Islet of Langerhans (tissue), 1 donor: Measurements from ENCODE around the gene PLXNA4.

ENCODE experiments used
- FAIRE-seq: peaks from one replicate; lab custom pipeline; 2011; peaks lifted over from hg19 to GRCh38; lab: Jason Lieb, UNC

The PLXNA4 gene

GRCh38 chr7:132560825-132561529 lies 15.3 kb downstream of the PLXNA4 start:
- no peak for FAIRE-seq

GRCh38 chr7:132560105-132560504 lies 16.2 kb downstream of the PLXNA4 start:
- no peak for FAIRE-seq

GRCh38 chr7:132558815-132559214 lies 17.5 kb downstream of the PLXNA4 start:
- no peak for FAIRE-seq

GRCh38 chr7:132557489-132558044 lies 18.7 kb downstream of the PLXNA4 start:
- FAIRE-seq: no peak

GRCh38 chr7:132554446-132554845 lies 21.8 kb downstream of the PLXNA4 start:
- FAIRE-seq: no peak

GRCh38 chr7:132553031-132553430 lies 23.2 kb downstream of the PLXNA4 start:
- no peak for FAIRE-seq

- FAIRE-seq: no peak
Observed at GRCh38 chr7:132551886-132552285, 24.4 kb downstream of the PLXNA4 start.

GRCh38 chr7:132551439-132551838 lies 24.8 kb downstream of the PLXNA4 start:
- no peak for FAIRE-seq

- no peak for FAIRE-seq
Observed at GRCh38 chr7:132548489-132549078, 27.7 kb downstream of the PLXNA4 start.

- FAIRE-seq: no peak
Observed at GRCh38 chr7:132547821-132548220, 28.4 kb downstream of the PLXNA4 start.

GRCh38 chr7:132546366-132547127 lies 29.7 kb downstream of the PLXNA4 start:
- no peak for FAIRE-seq

GRCh38 chr7:132545756-132546155 lies 30.5 kb downstream of the PLXNA4 start:
- no peak for FAIRE-seq

GRCh38 chr7:132544999-132545398 lies 31.3 kb downstream of the PLXNA4 start:
- no peak for FAIRE-seq

- no peak for FAIRE-seq
Observed at GRCh38 chr7:132544025-132544424, 32.2 kb downstream of the PLXNA4 start.

- FAIRE-seq: no peak
Observed at GRCh38 chr7:132542895-132543294, 33.4 kb downstream of the PLXNA4 start.

GRCh38 chr7:132541656-132542055 lies 34.6 kb downstream of the PLXNA4 start:
- FAIRE-seq: no peak

- FAIRE-seq: no peak
Observed at GRCh38 chr7:132537456-132538145, 38.7 kb downstream of the PLXNA4 start.

- no peak for FAIRE-seq
Observed at GRCh38 chr7:132536654-132537395, 39.4 kb downstream of the PLXNA4 start.

- FAIRE-seq: no peak
Observed at GRCh38 chr7:132533916-132534315, 42.4 kb downstream of the PLXNA4 start.

- FAIRE-seq: no peak
Observed at GRCh38 chr7:132532281-132532680, 44.0 kb downstream of the PLXNA4 start.

GRCh38 chr7:132531562-132531961 lies 44.7 kb downstream of the PLXNA4 start:
- FAIRE-seq: no peak

GRCh38 chr7:132528695-132529094 lies 47.6 kb downstream of the PLXNA4 start:
- FAIRE-seq: no peak
